B cell (primary cell): ENCODE results near the gene TBC1D9B. TPM values are rescaled to one million over a fixed set of nuclear protein-coding genes. Genes with fewer than 3 reads are reported as not detected.

ENCODE experiments used
- ATAC-seq: fragments of 200-7000 bp; cut with Tn5 transposase; one replicate; pipeline ENCODE4 v1.10.0; 2021; ENCODE audit warnings: low read depth, mild to moderate bottlenecking, moderate number of reproducible peaks, moderate library complexity
- CTCF ChIA-PET: fragments of 350-600 bp; sonication (Branson Sonifier 250); formaldehyde crosslinking; loops from one replicate; lab custom pipeline; 2021; ENCODE audit warnings: antibody characterized with exemption, inconsistent platforms; lab: Charles Lee
- POLR2A ChIA-PET: fragments of 350-600 bp; sonication (Branson Sonifier 250); formaldehyde crosslinking; loops from one replicate; lab custom pipeline; 2021; ENCODE audit warnings: antibody characterized with exemption; lab: Charles Lee
- DNase-seq: peaks from one replicate; pipeline ENCODE4 v3.0.0; 2013
- H2AFZ ChIP-seq: 2 replicates; pipeline ENCODE4 v1.6.1; 2012; ENCODE audit warnings: mild to moderate bottlenecking, low read depth, low read length; ENCODE audit not compliant: insufficient read depth, poor library complexity, severe bottlenecking
- H3K27ac ChIP-seq, 2 donors: 1 replicate in 1 of 2; 2 replicates in 1 of 2; pipeline ENCODE4 v1.5.1; 2012 to 2013; ENCODE audit warnings: low read length in 2 of 2, mild to moderate bottlenecking in 2 of 2, moderate library complexity in 1 of 2
- H3K27me3 ChIP-seq, 4 experiments: fragments of 200-600 bp in 1 of 4; sonication (generic) in 1 of 4; replicated peaks in 1 of 4; 1 replicate in 2 of 4; 2 replicates in 2 of 4; pipeline versions ENCODE4 v1.6.1 to v1.7.0; 2013 to 2016; ENCODE audit warnings: low read length in 3 of 4, mild to moderate bottlenecking in 2 of 4, mixed read lengths in 1 of 4, moderate library complexity in 1 of 4; ENCODE audit not compliant: insufficient read depth in 4 of 4, control insufficient read depth in 3 of 4; ENCODE audit errors: control extremely low read depth in 1 of 4
- H3K36me3 ChIP-seq, 2 experiments: replicated peaks in 1 of 2; 1 replicate in 1 of 2; 2 replicates in 1 of 2; pipeline versions ENCODE4 v1.6.1 to v1.7.1; 2013; ENCODE audit warnings: low read length in 1 of 2; ENCODE audit not compliant: insufficient read depth in 2 of 2, control insufficient read depth in 1 of 2; ENCODE audit errors: control extremely low read depth in 1 of 2, extremely low read depth in 1 of 2
- H3K4me1 ChIP-seq, 2 donors: fragments of 200-600 bp in 1 of 2; sonication (generic) in 1 of 2; 1 replicate in 1 of 2; 2 replicates in 1 of 2; pipeline versions ENCODE4 v1.5.1 to v1.6.1; 2013 to 2017; ENCODE audit warnings: low read length in 2 of 2; ENCODE audit not compliant: control insufficient read depth in 2 of 2, insufficient read depth in 2 of 2
- H3K4me2 ChIP-seq: replicated peaks from 2 replicates; pipeline ENCODE3; 2012; ENCODE audit warnings: mild to moderate bottlenecking, low read depth, low read length; ENCODE audit not compliant: poor library complexity, severe bottlenecking
- H3K4me3 ChIP-seq, 5 experiments: fragments of 200-600 bp in 1 of 5; sonication (generic) in 1 of 5; 1 replicate in 3 of 5; 2 replicates in 2 of 5; pipeline versions ENCODE4 v1.5.1 to v1.7.0; 2011 to 2016; ENCODE audit warnings: low read length in 4 of 5, mild to moderate bottlenecking in 4 of 5, low read depth in 2 of 5, control low read depth in 1 of 5, moderate library complexity in 1 of 5; ENCODE audit not compliant: insufficient read depth in 1 of 5; ENCODE audit errors: control extremely low read depth in 1 of 5, extremely low read depth in 1 of 5
- H3K79me2 ChIP-seq: fragments of 200-600 bp; sonication (generic); one replicate; pipeline ENCODE4 v1.6.0; 2016; ENCODE audit warnings: low read length; ENCODE audit not compliant: control insufficient read depth, insufficient read depth
- H3K9ac ChIP-seq: fragments of 200-600 bp; sonication (generic); 2 replicates; pipeline ENCODE4 v1.6.1; 2017; ENCODE audit warnings: mild to moderate bottlenecking, low read length, moderate library complexity
- H3K9me3 ChIP-seq, 3 donors: one replicate each; pipeline versions ENCODE4 v1.6.1 to v1.7.1; 2013; ENCODE audit warnings: low read length in 2 of 3; ENCODE audit not compliant: control insufficient read depth in 2 of 3, insufficient read depth in 1 of 3; ENCODE audit errors: control extremely low read depth in 1 of 3
- H4K20me1 ChIP-seq: 2 replicates; pipeline ENCODE4 v1.6.0; 2012; ENCODE audit warnings: mild to moderate bottlenecking, low read length; ENCODE audit not compliant: insufficient read depth, control insufficient read depth, poor library complexity, severe bottlenecking
- H3K27ac Mint-ChIP-seq: one replicate; pipeline ENCODE4 v1.8.0; 2021; ENCODE audit warnings: mixed read lengths
- H3K27me3 Mint-ChIP-seq: one replicate; pipeline ENCODE4 v1.8.0; 2021; ENCODE audit warnings: mixed read lengths
- H3K4me1 Mint-ChIP-seq: one replicate; pipeline ENCODE4 v1.8.0; 2021; ENCODE audit warnings: mixed read lengths
- H3K4me3 Mint-ChIP-seq: one replicate; pipeline ENCODE4 v1.8.0; 2021; ENCODE audit warnings: mixed read lengths
- H3K9me3 Mint-ChIP-seq: one replicate; pipeline ENCODE4 v1.8.0; 2022; ENCODE audit warnings: mixed read lengths; ENCODE audit not compliant: insufficient read depth
- CTCF ChIP-seq: fragments of 200-600 bp; IDR thresholded peaks from one replicate; pipeline ENCODE4 v1.8.0; 2022; ENCODE audit warnings: antibody characterized with exemption, mild to moderate bottlenecking
- EZH2 ChIP-seq: IDR thresholded peaks from 2 replicates; pipeline ENCODE4 v1.6.1; 2012; ENCODE audit warnings: borderline replicate concordance, low read depth, mild to moderate bottlenecking, moderate library complexity, low read length; ENCODE audit not compliant: insufficient read depth, poor library complexity, severe bottlenecking
- whole genome bisulfite sequencing: methylation state at CpG from one replicate; pipeline ENCODE4 v1.1.5; 2013; ENCODE audit warnings: missing lambda C conversion rate; ENCODE audit not compliant: insufficient coverage; 5-methylcytosine and 5-hydroxymethylcytosine counted together
- intact Hi-C: fragments of 100-400 bp; cut with micrococcal nuclease; formaldehyde crosslinking; loops from one replicate; pipeline ENCODE4 v1.10.0; 2022
- polyA plus RNA-seq: library from polyadenylated mRNA; depleted of rRNA; stranded (reverse); fragments of >200 nt; gene quantifications from 2 replicates; pipeline ENCODE4 v1.2.3, GENCODE V29; 2012
- total RNA-seq, 2 donors: library from RNA; stranded (reverse); fragments of 120-200 nt in 1 of 2; gene quantifications; 1 replicate in 1 of 2; 2 replicates in 1 of 2; pipeline versions ENCODE4 v1.2.3 to v1.2.4, GENCODE V29; 2013 to 2022

Gene TBC1D9B
- total and polyA plus RNA-seq, 2 donors (not counting 1 experiment from before 2014, with no cell fraction given): 143 to 144 TPM

GRCh38 chr5:179923436-179923835, 15.7 kb upstream of the TBC1D9B start:
- ChIA-PET CTCF (interaction anchor here (1.4 kb wide), 2 partner anchors 9 to 52 kb away, joined by 3 to 5 read pairs; no protein-coding TSS in a partner anchor), POLR2A (interaction anchor here (0.6 kb wide), 1 partner anchor 26 kb away, joined by 4 read pairs; no protein-coding TSS in a partner anchor)
- peak overlapping the region; percentile 12 for H2AFZ ChIP-seq
- H3K27me3 Mint-ChIP-seq: no peaks in the 10 kb centered on the region
- H3K9me3 ChIP-seq: peaks cover 0 to 8% (median 3%) of the 10 kb centered on the region in 3 donors
- peak overlapping the region; percentile 60 for H3K27ac Mint-ChIP-seq
- H3K4me3 ChIP-seq: no peak overlapping the region
- H3K36me3 ChIP-seq: no peaks in the 10 kb centered on the region
- H3K4me1 ChIP-seq: peaks cover 0 to 7% of the 10 kb centered on the region in 2 donors
- WGBS: 38% methylated on average over 4 of the region's 6 CpGs
- peaks cover 11% of the 10 kb centered on the region for H3K4me1 Mint-ChIP-seq
- no peaks in the 10 kb centered on the region for H4K20me1 ChIP-seq
- intact Hi-C loops: no loop called here
- no peaks in the 10 kb centered on the region for H3K27me3 ChIP-seq
- H3K4me3 Mint-ChIP-seq: no peak overlapping the region
- no peaks in the 10 kb centered on the region for H3K79me2 ChIP-seq
- no peak overlapping the region for H3K9ac ChIP-seq
- no peaks in the 10 kb centered on the region for H3K9me3 Mint-ChIP-seq
- DNase-seq (peak; percentile 57), ATAC-seq (peak; percentile 41)
- H3K27ac ChIP-seq: no peak overlapping the region
- TF ChIP-seq EZH2 (no peak), CTCF (no peak)
- H3K4me2 ChIP-seq: no peak overlapping the region

DNA sequence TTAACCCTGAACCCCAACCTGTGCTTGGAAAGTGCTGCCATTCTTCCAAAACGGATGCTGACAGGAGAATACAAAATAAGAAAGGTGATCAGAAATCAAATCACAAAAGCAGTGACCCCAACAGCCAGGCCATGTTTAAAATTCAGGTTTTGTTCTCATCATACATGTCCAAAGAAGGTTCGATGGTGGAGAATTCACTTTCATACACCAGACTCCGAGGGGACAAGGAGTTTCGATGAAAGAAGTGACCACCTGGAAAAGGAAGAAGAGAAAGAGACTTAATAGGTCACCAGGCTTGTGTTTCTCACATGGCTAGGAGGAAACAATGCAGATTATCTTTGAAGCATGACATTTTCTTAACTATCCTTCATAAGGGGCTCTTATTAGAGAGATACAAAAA, 12.5 kb upstream of the TBC1D9B start:
- Histone ChIP-seq H4K20me1 (no peaks in the 10 kb centered on the region), H3K4me1 (peaks cover 0 to 17% of the 10 kb centered on the region in 2 donors), H3K4me3 (no peak overlapping the region), H3K9me3 (peaks cover 0 to 15% (median 3%) of the 10 kb centered on the region in 3 donors), H3K27me3 (no peaks in the 10 kb centered on the region), H2AFZ (no peak overlapping the region), H3K36me3 (no peaks in the 10 kb centered on the region), H3K79me2 (no peaks in the 10 kb centered on the region), H3K4me2 (no peak overlapping the region), H3K9ac (no peak overlapping the region), H3K27ac (no peak overlapping the region)
- no peak for DNase-seq
- CTCF ChIA-PET: no interaction called here
- POLR2A ChIA-PET: no interaction called here
- no peak for ATAC-seq
- intact Hi-C loops: no loop called here
- Mint-ChIP-seq H3K9me3 (no peaks in the 10 kb centered on the region), H3K4me1 (peaks cover 24% of the 10 kb centered on the region), H3K4me3 (no peak overlapping the region), H3K27ac (no peak overlapping the region), H3K27me3 (peaks cover 5% of the 10 kb centered on the region)
- TF ChIP-seq CTCF: no peak
- no CpG with 5 or more reads among the region's 4 CpGs for WGBS
